C4-2B (cell line): ENCODE measurements around the gene SLC26A2.

Experiments used
- CTCF ChIP-seq: fragments of 450-650 bp; conservative IDR thresholded peaks from 2 replicates; pipeline ENCODE4 v1.5.1; 2017; ENCODE audit warnings: mild to moderate bottlenecking
- ZFX ChIP-seq: fragments of 450-650 bp; IDR thresholded peaks from 2 replicates; pipeline ENCODE4 v1.6.1; 2017

- TF ChIP-seq CTCF (no peak), ZFX (no peak)
Measured at GRCh38 chr5:149966946-149967345, 6.4 kb downstream of the SLC26A2 start.
